Adipocyte (in vitro differentiated cells): ENCODE measurements around the gene EFCAB3.
"Not testable (repeated sequence)": the region's sequence is repeated elsewhere in the genome, so short reads cannot be mapped to it uniquely, and the experiment has no call there.

Experiments
- DNase-seq: peaks from one replicate; pipeline ENCODE4 v3.0.0-alpha.2; 2015; ENCODE audit warnings: low read depth
- H3K27me3 ChIP-seq: replicated peaks from 2 replicates; pipeline ENCODE4 v1.7.0; 2013; ENCODE audit warnings: mild to moderate bottlenecking, low read length, moderate library complexity; ENCODE audit not compliant: control insufficient read depth, insufficient read depth
- H3K36me3 ChIP-seq: 2 replicates; pipeline ENCODE4 v1.7.0; 2013; ENCODE audit warnings: low read length, mild to moderate bottlenecking, moderate library complexity; ENCODE audit not compliant: control insufficient read depth, insufficient read depth, severe bottlenecking
- H3K4me1 ChIP-seq: 2 replicates; pipeline ENCODE4 v1.7.0; 2013; ENCODE audit warnings: mild to moderate bottlenecking, low read length, moderate library complexity; ENCODE audit not compliant: control insufficient read depth, insufficient read depth
- H3K4me3 ChIP-seq: 2 replicates; pipeline ENCODE4 v1.7.0; 2013; ENCODE audit warnings: mild to moderate bottlenecking, low read length, moderate library complexity
- H3K9ac ChIP-seq: 2 replicates; pipeline ENCODE4 v1.7.0; 2013; ENCODE audit warnings: mild to moderate bottlenecking, low read length, moderate library complexity
- H3K9me3 ChIP-seq: 2 replicates; pipeline ENCODE4 v1.7.0; 2013; ENCODE audit warnings: mild to moderate bottlenecking, low read length, moderate library complexity; ENCODE audit not compliant: control insufficient read depth

Gene EFCAB3

GRCh38 chr17:62380253-62380652 lies at the start of gene EFCAB3:
Gene EFCAB3, plus strand, starts transcription at chr17:62380553. Its CDS starts 2,427 bp downstream, at chr17:62382980.
- no peak for DNase-seq
- H3K4me1 ChIP-seq: no peaks in the 10 kb centered on the region
- no peak within 1 kb of the TSS for H3K9ac ChIP-seq
- no peak within 1 kb of the TSS for H3K4me3 ChIP-seq
- H3K9me3 ChIP-seq: no peaks in the 10 kb centered on the region
- no peaks in the 10 kb centered on the region for H3K36me3 ChIP-seq
- peaks cover 15% of the 10 kb centered on the region for H3K27me3 ChIP-seq

DNA sequence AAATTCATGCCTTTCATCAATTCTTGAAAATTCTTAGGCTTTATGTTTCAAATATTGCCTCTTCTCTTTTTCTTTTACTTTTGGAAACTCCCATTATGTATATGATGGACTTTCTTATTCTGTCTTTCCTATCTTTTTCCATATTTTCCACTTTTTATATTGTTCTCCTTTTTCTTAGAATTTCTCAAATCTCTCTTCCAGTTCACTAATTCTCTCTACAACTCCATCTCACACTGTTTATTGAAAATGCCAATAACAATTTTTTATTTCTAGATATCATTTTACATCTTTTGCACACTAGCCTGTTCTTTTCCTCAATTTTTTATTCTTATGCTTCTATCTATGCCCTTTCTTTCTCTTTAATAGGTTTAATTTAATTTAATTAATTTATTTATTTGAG lies 43.8 kb upstream of the EFCAB3 start:
- H3K9me3 ChIP-seq: peaks cover 5% of the 10 kb centered on the region
- no peak overlapping the region for H3K9ac ChIP-seq
- H3K4me3 ChIP-seq: no peak overlapping the region
- peaks cover 3% of the 10 kb centered on the region for H3K27me3 ChIP-seq
- H3K4me1 ChIP-seq: no peaks in the 10 kb centered on the region
- H3K36me3 ChIP-seq: no peaks in the 10 kb centered on the region
- DNase-seq: no peak

DNA sequence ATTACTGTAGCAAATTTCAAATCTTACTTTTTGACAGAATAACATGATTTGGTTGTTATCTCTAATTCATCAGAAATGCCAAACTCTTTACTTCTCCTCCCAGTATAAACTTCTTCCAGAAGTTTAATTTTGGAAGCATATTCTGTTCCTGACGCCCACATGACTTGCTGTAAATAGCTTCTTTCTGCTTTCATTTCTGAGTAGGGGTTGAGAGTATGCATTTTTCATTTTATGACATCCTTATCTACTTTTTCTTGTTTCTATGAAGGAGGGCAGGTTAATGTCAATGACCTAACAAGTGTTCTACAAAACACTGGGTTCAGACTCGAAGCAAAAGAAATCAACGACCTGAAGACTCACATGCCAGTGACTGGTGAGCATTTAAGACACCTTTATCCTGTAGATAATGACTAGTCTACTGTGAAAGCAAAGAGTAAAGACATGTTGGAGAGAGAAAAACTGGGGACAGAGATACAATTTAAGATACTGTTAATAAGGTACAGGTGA lies 36.5 kb upstream of the EFCAB3 start:
- H3K9ac ChIP-seq: no peak overlapping the region
- H3K4me1 ChIP-seq: no peaks in the 10 kb centered on the region
- no peaks in the 10 kb centered on the region for H3K36me3 ChIP-seq

GRCh38 chr17:62351176-62351575 lies 29.2 kb upstream of the EFCAB3 start:
- Histone ChIP-seq H3K9me3 (no peaks in the 10 kb centered on the region), H3K36me3 (no peaks in the 10 kb centered on the region), H3K9ac (no peak overlapping the region), H3K4me1 (no peaks in the 10 kb centered on the region), H3K27me3 (peaks cover 2% of the 10 kb centered on the region), H3K4me3 (no peak overlapping the region)
- DNase-seq: no peak

More for the DNA sequence above, 36.5 kb upstream of the EFCAB3 start:
- Histone ChIP-seq H3K27me3 (peaks cover 2% of the 10 kb centered on the region), H3K4me3 (no peak overlapping the region), H3K9me3 (no peaks in the 10 kb centered on the region)
- no peak for DNase-seq

DNA sequence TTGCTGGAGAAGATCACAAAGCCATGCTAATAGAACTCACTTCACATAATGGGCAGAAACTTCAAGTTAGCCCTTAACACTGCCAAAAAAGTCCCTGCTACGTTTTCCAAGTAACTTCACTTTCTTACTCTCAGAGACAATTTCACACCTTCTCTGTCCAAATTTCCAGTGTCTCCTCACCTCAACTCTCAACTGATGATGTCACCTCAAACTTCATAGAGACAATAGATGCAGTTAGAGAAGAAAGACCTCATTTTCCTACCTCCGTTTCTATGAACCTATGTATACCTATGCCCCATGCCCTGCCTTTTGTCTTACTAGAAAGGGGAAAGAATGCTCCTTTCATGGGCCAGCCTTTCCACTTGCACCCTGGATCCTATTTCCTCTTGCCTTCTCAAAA lies 14.2 kb upstream of the EFCAB3 start:
- H3K36me3 ChIP-seq: no peaks in the 10 kb centered on the region
- peaks cover 3% of the 10 kb centered on the region for H3K27me3 ChIP-seq
- H3K9ac ChIP-seq: no peak overlapping the region
- no peaks in the 10 kb centered on the region for H3K4me1 ChIP-seq
- DNase-seq: no peak
- no peaks in the 10 kb centered on the region for H3K9me3 ChIP-seq
- no peak overlapping the region for H3K4me3 ChIP-seq

DNA sequence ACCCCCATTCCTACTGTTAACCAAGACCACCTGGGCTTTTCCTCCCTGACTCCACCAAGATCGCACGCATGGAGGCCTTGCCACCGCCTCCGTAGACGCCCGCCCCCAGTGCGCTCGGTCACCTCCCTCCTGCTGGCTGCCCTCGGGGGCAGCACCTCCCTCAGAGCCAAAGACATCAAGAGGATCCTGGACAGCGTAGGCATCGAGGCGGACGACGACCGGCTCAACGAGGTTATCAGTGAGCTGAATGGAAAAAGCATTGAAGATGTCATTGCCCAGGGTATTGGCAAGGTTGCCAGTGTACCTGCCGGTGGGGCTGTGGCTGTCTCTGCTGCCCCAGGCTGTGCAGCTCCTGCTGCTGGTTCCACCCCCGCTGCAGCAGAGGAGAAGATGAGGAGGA lies 1.2 kb downstream of the EFCAB3 start:
- Histone ChIP-seq H3K27me3 (peaks cover 15% of the 10 kb centered on the region), H3K4me1 (no peaks in the 10 kb centered on the region), H3K4me3 (no peak overlapping the region), H3K9ac (no peak overlapping the region), H3K9me3 (no peaks in the 10 kb centered on the region), H3K36me3 (no peaks in the 10 kb centered on the region)
- no peak for DNase-seq

- Histone ChIP-seq H3K36me3 (no peaks in the 10 kb centered on the region), H3K9ac (no peak overlapping the region), H3K27me3 (peaks cover 19% of the 10 kb centered on the region), H3K9me3 (no peaks in the 10 kb centered on the region), H3K4me3 (no peak overlapping the region), H3K4me1 (no peaks in the 10 kb centered on the region)
- DNase-seq: no peak
These were observed 8.5 kb downstream of the EFCAB3 start for GRCh38 chr17:62388856-62389255.

DNA sequence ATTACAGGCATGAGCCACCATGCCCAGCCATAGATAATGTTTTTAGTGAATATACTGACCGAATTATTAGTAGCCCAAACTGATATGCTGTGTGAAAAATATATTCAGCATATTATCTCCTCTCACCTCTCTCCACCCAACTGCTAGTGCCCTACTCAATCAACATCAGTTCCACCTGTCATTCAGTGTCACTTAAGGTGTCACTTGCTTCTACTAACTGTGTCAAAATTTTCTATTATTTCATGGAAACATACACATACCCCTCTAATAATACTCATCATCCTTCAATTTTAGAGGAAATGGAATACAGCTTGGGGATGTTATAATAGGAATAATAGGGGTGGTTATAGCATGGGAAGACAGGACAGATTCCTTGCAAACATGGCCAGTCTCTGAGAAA lies 12.6 kb downstream of the EFCAB3 start:
- no peaks in the 10 kb centered on the region for H3K9me3 ChIP-seq
- H3K4me1 ChIP-seq: no peaks in the 10 kb centered on the region
- no peak for DNase-seq
- H3K4me3 ChIP-seq: no peak overlapping the region
- no peaks in the 10 kb centered on the region for H3K36me3 ChIP-seq
- H3K27me3 ChIP-seq: peaks cover 23% of the 10 kb centered on the region
- H3K9ac ChIP-seq: no peak overlapping the region

- Histone ChIP-seq H3K9me3 (no peaks in the 10 kb centered on the region), H3K9ac (no peak overlapping the region), H3K27me3 (peaks cover 12% of the 10 kb centered on the region), H3K4me3 (no peak overlapping the region), H3K36me3 (no peaks in the 10 kb centered on the region), H3K4me1 (no peaks in the 10 kb centered on the region)
- no peak for DNase-seq
These were observed 18.5 kb downstream of the EFCAB3 start for GRCh38 chr17:62398891-62399290.

DNA sequence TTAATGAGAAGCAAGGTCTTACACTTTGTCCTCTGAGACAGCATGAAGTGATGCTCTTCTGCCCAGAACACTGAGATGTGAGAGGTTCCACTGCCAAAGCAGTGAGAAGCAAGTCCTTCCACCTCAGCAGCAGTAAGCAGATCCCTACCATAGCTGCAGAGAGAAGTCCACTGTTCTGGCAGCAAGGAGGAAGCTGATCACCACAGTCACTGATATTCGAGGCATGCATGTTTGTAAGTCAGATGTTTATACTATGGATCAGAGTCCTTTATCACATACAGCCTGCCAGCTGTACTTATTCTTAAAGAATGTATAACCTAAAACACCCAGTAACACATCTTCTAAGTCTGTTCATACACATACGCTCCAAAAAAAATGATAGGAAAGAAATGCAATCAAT lies 25.1 kb downstream of the EFCAB3 start:
- H3K9ac ChIP-seq: no peak overlapping the region
- DNase-seq: peak; percentile 16
- no peaks in the 10 kb centered on the region for H3K27me3 ChIP-seq
- H3K4me3 ChIP-seq: no peak overlapping the region
- no peaks in the 10 kb centered on the region for H3K36me3 ChIP-seq
- H3K9me3 ChIP-seq: no peaks in the 10 kb centered on the region
- no peaks in the 10 kb centered on the region for H3K4me1 ChIP-seq

DNA sequence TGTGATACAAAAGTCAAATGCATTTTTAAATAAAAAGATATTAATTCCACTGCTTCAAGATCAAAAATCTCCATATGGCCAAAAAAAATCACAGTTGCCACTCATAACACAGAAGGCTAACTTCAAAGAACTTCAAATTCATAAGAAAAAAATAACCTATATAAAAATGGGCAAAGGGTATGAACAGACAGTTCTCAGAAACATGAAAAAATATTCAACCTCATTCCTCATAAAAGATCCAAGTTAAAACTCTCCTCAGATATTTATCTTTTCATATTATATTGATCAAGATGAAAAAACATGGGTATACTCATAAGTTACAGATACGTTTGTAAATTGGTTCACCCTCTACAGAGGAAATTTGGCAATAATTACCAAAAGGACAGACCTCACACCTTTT lies 32.7 kb downstream of the EFCAB3 start:
- H3K4me1 ChIP-seq, DNase-seq, H3K9me3 ChIP-seq, H3K36me3 ChIP-seq, H3K27me3 ChIP-seq, H3K9ac ChIP-seq, H3K4me3 ChIP-seq: not testable (repeated sequence)
